Naive B cell (primary cell): ENCODE data around the gene CPAMD8. TPM values are rescaled to one million over a fixed set of nuclear protein-coding genes. Genes with fewer than 3 reads are reported as not detected.

Experiments
- ATAC-seq, 2 donors: fragments of 150-1000 bp; cut with Tn5 transposase; 2 replicates each; pipeline ENCODE4 v1.10.0; 2021; ENCODE audit warnings: low read depth in 2 of 2, mild to moderate bottlenecking in 2 of 2, moderate library complexity in 2 of 2
- DNase-seq: peaks from one replicate; pipeline ENCODE4 v3.0.0; 2022
- H3K27ac Mint-ChIP-seq, 6 donors: one replicate each; pipeline ENCODE4 v1.8.0; 2020 to 2022; ENCODE audit warnings: mild to moderate bottlenecking in 6 of 6, mixed read lengths in 6 of 6, moderate library complexity in 5 of 6, inconsistent platforms in 2 of 6
- H3K27me3 Mint-ChIP-seq, 3 donors: one replicate each; pipeline ENCODE4 v1.8.0; 2021 to 2022; ENCODE audit warnings: mixed read lengths in 3 of 3, mild to moderate bottlenecking in 1 of 3
- H3K36me3 Mint-ChIP-seq, 2 donors: one replicate each; pipeline ENCODE4 v1.8.0; 2020 to 2022; ENCODE audit warnings: mixed read lengths in 2 of 2, inconsistent platforms in 1 of 2, mild to moderate bottlenecking in 1 of 2
- H3K4me1 Mint-ChIP-seq, 3 donors: one replicate each; pipeline ENCODE4 v1.8.0; 2020 to 2022; ENCODE audit warnings: mixed read lengths in 3 of 3, inconsistent platforms in 1 of 3, mild to moderate bottlenecking in 1 of 3, moderate library complexity in 1 of 3
- H3K4me3 Mint-ChIP-seq, 8 donors: one replicate each; pipeline ENCODE4 v1.8.0; 2020 to 2022; ENCODE audit warnings: mild to moderate bottlenecking in 8 of 8, mixed read lengths in 8 of 8, moderate library complexity in 8 of 8, inconsistent platforms in 2 of 8
- H3K9me3 Mint-ChIP-seq, 7 donors: one replicate each; pipeline ENCODE4 v1.8.0; 2020 to 2022; ENCODE audit warnings: mixed read lengths in 7 of 7, mild to moderate bottlenecking in 5 of 7, inconsistent platforms in 2 of 7, moderate library complexity in 1 of 7
- polyA plus RNA-seq, 6 donors: library from polyadenylated mRNA; unstranded; fragments of 300-500 nt; fragmentation: Illumina TruSeq; gene quantifications; one replicate each; pipeline ENCODE4 v1.2.3, GENCODE V29; 2021; ENCODE audit warnings: low read depth in 6 of 6

The CPAMD8 gene
- under 1 TPM in 4 of 6 donors, not detected in 2; 0.12 to 0.65 (median 0.35) TPM for polyA plus RNA-seq

- Mint-ChIP-seq H3K27me3 (peaks cover 30 to 62% (median 44%) of the 10 kb centered on the region in 3 donors), H3K4me3 (peak within 1 kb of the TSS; percentile 75 to 90 (median 84)), H3K4me1 (peaks cover 9 to 29% (median 18%) of the 10 kb centered on the region in 3 donors), H3K9me3 (peaks cover 3 to 30% (median 21%) of the 10 kb centered on the region in 7 donors), H3K27ac (peak within 1 kb of the TSS in 3 of 6 donors; percentile 17 to 90 (median 79)), H3K36me3 (peaks cover 8 to 35% of the 10 kb centered on the region in 2 donors)
- no peak for DNase-seq
- peak in 1 of 2 donors; percentile 33 for ATAC-seq
These were observed at the start of gene CPAMD8 for GRCh38 chr19:17026706-17027534. CPAMD8 (minus strand) TSS chr19:17026810; CDS start chr19:17026642, 168 bp downstream.

GRCh38 chr19:17075864-17076542, 49.4 kb upstream of the CPAMD8 start:
- peaks cover 55 to 72% (median 68%) of the 10 kb centered on the region in 3 donors for H3K4me1 Mint-ChIP-seq
- ATAC-seq (peak; percentile 6), DNase-seq (peak; percentile 61)
- no peaks in the 10 kb centered on the region for H3K36me3 Mint-ChIP-seq
- peak overlapping the region; percentile 95 to 100 (median 97) for H3K27ac Mint-ChIP-seq
- H3K27me3 Mint-ChIP-seq = no peaks in the 10 kb centered on the region
- peak overlapping the region; percentile 91 to 100 (median 100) for H3K4me3 Mint-ChIP-seq
- H3K9me3 Mint-ChIP-seq = no peaks in the 10 kb centered on the region

GRCh38 chr19:17075035-17075863, 48.6 kb upstream of the CPAMD8 start, which contains the start of the genes HAUS8 and MYO9B:
HAUS8 (minus strand) TSS chr19:17075452; CDS start chr19:17075422, 30 bp downstream.
MYO9B (plus strand) TSS chr19:17075777; CDS start chr19:17101718, 25,941 bp downstream.
- peak within 1 kb of the TSS; percentile 91 to 100 (median 100) for H3K4me3 Mint-ChIP-seq
- H3K27me3 Mint-ChIP-seq = no peaks in the 10 kb centered on the region
- ATAC-seq = peak; percentile 84 to 88
- no peaks in the 10 kb centered on the region for H3K9me3 Mint-ChIP-seq
- peak within 1 kb of the TSS; percentile 95 to 100 (median 98) for H3K27ac Mint-ChIP-seq
- peaks cover 58 to 71% (median 70%) of the 10 kb centered on the region in 3 donors for H3K4me1 Mint-ChIP-seq
- peak; percentile 100 for DNase-seq
- H3K36me3 Mint-ChIP-seq = no peaks in the 10 kb centered on the region

GRCh38 chr19:17074634-17075034, 48.0 kb upstream of the CPAMD8 start:
- H3K36me3 Mint-ChIP-seq = no peaks in the 10 kb centered on the region
- no peaks in the 10 kb centered on the region for H3K9me3 Mint-ChIP-seq
- DNase-seq (no peak), ATAC-seq (peak in 1 of 2 donors; percentile 4)
- H3K27ac Mint-ChIP-seq = peak overlapping the region; percentile 93 to 98 (median 97)
- peak overlapping the region; percentile 91 to 100 (median 98) for H3K4me3 Mint-ChIP-seq
- H3K27me3 Mint-ChIP-seq = no peaks in the 10 kb centered on the region
- peaks cover 58 to 71% (median 70%) of the 10 kb centered on the region in 3 donors for H3K4me1 Mint-ChIP-seq

- H3K4me3 Mint-ChIP-seq = peak overlapping the region; percentile 91 to 100 (median 98)
- no peaks in the 10 kb centered on the region for H3K27me3 Mint-ChIP-seq
- H3K27ac Mint-ChIP-seq = peak overlapping the region in 5 of 6 donors; percentile 93 to 98 (median 97)
- no peaks in the 10 kb centered on the region for H3K36me3 Mint-ChIP-seq
- H3K4me1 Mint-ChIP-seq = peaks cover 52 to 69% (median 66%) of the 10 kb centered on the region in 3 donors
- ATAC-seq (peak; percentile 2 to 20), DNase-seq (no peak)
- no peaks in the 10 kb centered on the region for H3K9me3 Mint-ChIP-seq
These were observed 47.4 kb upstream of the CPAMD8 start for GRCh38 chr19:17073869-17074633.

GRCh38 chr19:17070912-17071311, 44.3 kb upstream of the CPAMD8 start:
- no peaks in the 10 kb centered on the region for H3K36me3 Mint-ChIP-seq
- peak overlapping the region in 2 of 6 donors; percentile 20 to 73 for H3K27ac Mint-ChIP-seq
- H3K9me3 Mint-ChIP-seq = peaks cover 0 to 3% (median 0%) of the 10 kb centered on the region in 7 donors
- no peak overlapping the region for H3K4me3 Mint-ChIP-seq
- DNase-seq = no peak
- H3K27me3 Mint-ChIP-seq = no peaks in the 10 kb centered on the region
- no peak for ATAC-seq
- H3K4me1 Mint-ChIP-seq = peaks cover 45 to 65% (median 57%) of the 10 kb centered on the region in 3 donors

- Mint-ChIP-seq H3K4me1 (peaks cover 43 to 70% (median 58%) of the 10 kb centered on the region in 3 donors), H3K27me3 (no peaks in the 10 kb centered on the region), H3K27ac (peak overlapping the region in 3 of 6 donors; percentile 15 to 97 (median 73)), H3K9me3 (peaks cover 0 to 3% (median 0%) of the 10 kb centered on the region in 7 donors), H3K36me3 (no peaks in the 10 kb centered on the region), H3K4me3 (peak overlapping the region in 1 of 8 donors; percentile 81)
- ATAC-seq (no peak), DNase-seq (no peak)
These were observed 43.8 kb upstream of the CPAMD8 start for GRCh38 chr19:17070421-17070820.

GRCh38 chr19:17069193-17069592, 42.6 kb upstream of the CPAMD8 start:
- Mint-ChIP-seq H3K27me3 (no peaks in the 10 kb centered on the region), H3K27ac (peak overlapping the region in 1 of 6 donors; percentile 63), H3K4me1 (peaks cover 47 to 69% (median 56%) of the 10 kb centered on the region in 3 donors), H3K9me3 (peaks cover 0 to 3% (median 0%) of the 10 kb centered on the region in 7 donors), H3K36me3 (no peaks in the 10 kb centered on the region), H3K4me3 (peak overlapping the region in 1 of 8 donors; percentile 59)
- no peak for ATAC-seq
- DNase-seq = no peak

GRCh38 chr19:17063428-17063827, 36.8 kb upstream of the CPAMD8 start:
- no peaks in the 10 kb centered on the region for H3K27me3 Mint-ChIP-seq
- ATAC-seq = no peak
- H3K9me3 Mint-ChIP-seq = peaks cover 0 to 20% (median 12%) of the 10 kb centered on the region in 7 donors
- H3K27ac Mint-ChIP-seq = peak overlapping the region in 1 of 6 donors; percentile 92
- H3K4me3 Mint-ChIP-seq = no peak overlapping the region
- H3K4me1 Mint-ChIP-seq = peaks cover 29 to 35% (median 33%) of the 10 kb centered on the region in 3 donors
- no peak for DNase-seq
- peaks cover 27 to 29% of the 10 kb centered on the region in 2 donors for H3K36me3 Mint-ChIP-seq

GRCh38 chr19:17061691-17062090, 35.1 kb upstream of the CPAMD8 start:
- peaks cover 19 to 24% (median 20%) of the 10 kb centered on the region in 3 donors for H3K4me1 Mint-ChIP-seq
- H3K27ac Mint-ChIP-seq = peak overlapping the region in 1 of 6 donors; percentile 36
- H3K27me3 Mint-ChIP-seq = no peaks in the 10 kb centered on the region
- peaks cover 36 to 40% of the 10 kb centered on the region in 2 donors for H3K36me3 Mint-ChIP-seq
- ATAC-seq (no peak), DNase-seq (no peak)
- H3K4me3 Mint-ChIP-seq = no peak overlapping the region
- peaks cover 0 to 32% (median 20%) of the 10 kb centered on the region in 7 donors for H3K9me3 Mint-ChIP-seq

- Mint-ChIP-seq H3K27me3 (no peaks in the 10 kb centered on the region), H3K9me3 (peaks cover 0 to 30% (median 20%) of the 10 kb centered on the region in 7 donors), H3K4me3 (no peak overlapping the region), H3K36me3 (peaks cover 39 to 40% of the 10 kb centered on the region in 2 donors), H3K4me1 (peaks cover 16 to 19% (median 16%) of the 10 kb centered on the region in 3 donors), H3K27ac (no peak overlapping the region)
- ATAC-seq (no peak), DNase-seq (no peak)
These were observed 34.6 kb upstream of the CPAMD8 start for GRCh38 chr19:17061205-17061604.

- no peak for ATAC-seq
- DNase-seq = no peak
- peaks cover 14 to 18% (median 16%) of the 10 kb centered on the region in 3 donors for H3K4me1 Mint-ChIP-seq
- no peaks in the 10 kb centered on the region for H3K27me3 Mint-ChIP-seq
- H3K36me3 Mint-ChIP-seq = peaks cover 40 to 41% of the 10 kb centered on the region in 2 donors
- no peak overlapping the region for H3K27ac Mint-ChIP-seq
- no peak overlapping the region for H3K4me3 Mint-ChIP-seq
- H3K9me3 Mint-ChIP-seq = peaks cover 0 to 32% (median 20%) of the 10 kb centered on the region in 7 donors
These were observed 34.2 kb upstream of the CPAMD8 start for GRCh38 chr19:17060802-17061201.
